GM23338 (cell line): ENCODE results near the gene TPCN2. TPM values are rescaled to one million over a fixed set of nuclear protein-coding genes. Genes with fewer than 3 reads are reported as not detected.

ENCODE experiments used
- ATAC-seq: fragments of 200-7000 bp; cut with Tn5 transposase; 3 replicates; pipeline ENCODE4 v1.9.1; 2020
- DNase-seq: peaks from one replicate; pipeline ENCODE4 v3.0.0-alpha.2; 2015; ENCODE audit warnings: low spot score
- H2AFZ ChIP-seq: fragments of 200-600 bp; sonication (generic); 2 replicates; pipeline ENCODE4 v1.8.0; 2016; ENCODE audit warnings: antibody characterized with exemption, mild to moderate bottlenecking, moderate library complexity
- H3F3A ChIP-seq: fragments of 200-600 bp; sonication (generic); replicated peaks from 2 replicates; pipeline ENCODE4 v1.8.0; 2017; ENCODE audit warnings: antibody characterized with exemption, mixed run types, low read depth
- H3K27ac ChIP-seq: fragments of 200-600 bp; sonication (generic); 2 replicates; pipeline ENCODE4 v1.6.1; 2016; ENCODE audit warnings: low read depth
- H3K27me3 ChIP-seq: fragments of 200-600 bp; sonication (generic); 2 replicates; pipeline ENCODE4 v1.8.0; 2016; ENCODE audit warnings: mild to moderate bottlenecking, mixed run types, moderate library complexity; ENCODE audit not compliant: insufficient read depth
- H3K36me3 ChIP-seq: fragments of 200-600 bp; sonication (generic); 2 replicates; pipeline ENCODE4 v1.8.0; 2016; ENCODE audit warnings: mild to moderate bottlenecking; ENCODE audit not compliant: insufficient read depth
- H3K4me1 ChIP-seq: fragments of 200-600 bp; sonication (generic); 2 replicates; pipeline ENCODE4 v1.8.0; 2016; ENCODE audit warnings: mild to moderate bottlenecking, moderate library complexity; ENCODE audit not compliant: insufficient read depth
- H3K4me2 ChIP-seq: fragments of 200-600 bp; sonication (generic); 2 replicates; pipeline ENCODE4 v1.7.1; 2017; ENCODE audit warnings: mixed run types
- H3K4me3 ChIP-seq: fragments of 200-600 bp; sonication (generic); 2 replicates; pipeline ENCODE4 v1.6.1; 2016; ENCODE audit warnings: mixed run types
- H3K79me2 ChIP-seq: fragments of 200-600 bp; sonication (generic); replicated peaks from 2 replicates; pipeline ENCODE4 v1.8.0; 2017; ENCODE audit warnings: mild to moderate bottlenecking; ENCODE audit not compliant: insufficient read depth
- H3K9me2 ChIP-seq: fragments of 200-600 bp; sonication (generic); 2 replicates; pipeline ENCODE4 v1.8.0; 2017; ENCODE audit not compliant: insufficient read depth
- H4K20me1 ChIP-seq: fragments of 200-600 bp; sonication (generic); replicated peaks from 2 replicates; pipeline ENCODE4 v1.8.0; 2017; ENCODE audit warnings: mild to moderate bottlenecking; ENCODE audit not compliant: insufficient read depth
- H3K27ac Mint-ChIP-seq: 2 replicates; pipeline ENCODE4 v1.8.0; 2020; ENCODE audit warnings: inconsistent platforms, mild to moderate bottlenecking, moderate library complexity, mixed read lengths
- H3K27me3 Mint-ChIP-seq: 3 replicates; pipeline ENCODE4 v1.8.0; 2022; ENCODE audit warnings: low read depth, mild to moderate bottlenecking, moderate library complexity, mixed read lengths, inconsistent platforms; ENCODE audit not compliant: insufficient read depth, poor library complexity
- H3K36me3 Mint-ChIP-seq: 3 replicates; pipeline ENCODE4 v1.8.0; 2021; ENCODE audit warnings: low read depth, mild to moderate bottlenecking, inconsistent platforms, moderate library complexity, mixed read lengths
- H3K4me1 Mint-ChIP-seq: 3 replicates; pipeline ENCODE4 v1.8.0; 2020; ENCODE audit warnings: mild to moderate bottlenecking, inconsistent platforms, mixed read lengths
- H3K4me3 Mint-ChIP-seq: 3 replicates; pipeline ENCODE4 v1.8.0; 2021; ENCODE audit warnings: moderate library complexity, mild to moderate bottlenecking, inconsistent platforms, mixed read lengths
- H3K9me3 Mint-ChIP-seq: 3 replicates; pipeline ENCODE4 v1.8.0; 2020; ENCODE audit warnings: moderate library complexity, mild to moderate bottlenecking, inconsistent platforms, mixed read lengths
- CREB1 ChIP-seq: fragments of 250-450 bp; sonication (Bioruptor Pico); IDR thresholded peaks from 2 replicates; pipeline ENCODE4 v1.5.0; 2020; ENCODE audit warnings: low read depth, mild to moderate bottlenecking, moderate library complexity
- CTCF ChIP-seq, 2 experiments: fragments of 200-600 bp in 1 of 2; sonication (generic) in 1 of 2; conservative IDR thresholded peaks; 2 replicates each; pipeline versions ENCODE4 v1.5.1 to v1.6.1; 2016 to 2017; ENCODE audit warnings: antibody characterized with exemption in 2 of 2, low read depth in 2 of 2, mild to moderate bottlenecking in 2 of 2, moderate library complexity in 1 of 2
- EZH2phosphoT487 ChIP-seq: fragments of 200-600 bp; sonication (generic); IDR thresholded peaks from one replicate; pipeline ENCODE4 v1.8.1; 2018; ENCODE audit warnings: antibody characterized with exemption; ENCODE audit not compliant: unreplicated experiment
- NANOG ChIP-seq: IDR thresholded peaks from 2 replicates; pipeline ENCODE4 v1.6.1; 2016; ENCODE audit warnings: antibody characterized with exemption, borderline replicate concordance
- STAT1 ChIP-seq: IDR thresholded peaks from one replicate; pipeline ENCODE4 v1.6.1; 2016; ENCODE audit warnings: antibody characterized with exemption; ENCODE audit not compliant: unreplicated experiment
- ZNF331 ChIP-seq: fragments of 250-450 bp; sonication (Bioruptor Pico); IDR thresholded peaks from 2 replicates; pipeline ENCODE4 v1.5.0; 2020; ENCODE audit warnings: low read depth, mild to moderate bottlenecking, moderate library complexity
- ZNF462 ChIP-seq: fragments of 250-450 bp; sonication (Bioruptor Pico); IDR thresholded peaks from 2 replicates; pipeline ENCODE4 v1.5.0; 2020; ENCODE audit warnings: mild to moderate bottlenecking, moderate library complexity
- polyA plus RNA-seq: library from polyadenylated mRNA; unstranded; fragments of >200 nt; fragmentation: Nextera tagmentation; extraction: Ambion mirVana; gene quantifications from 2 replicates; pipeline ENCODE4 v1.2.1, GENCODE V29; 2016
- total RNA-seq: library from RNA; depleted of rRNA; stranded (reverse); fragments of >200 nt; shearing (Covaris generic); gene quantifications from 2 replicates; pipeline ENCODE4 v1.2.3, GENCODE V29; 2014

The TPCN2 gene
- total and polyA plus RNA-seq, 2 experiments from 2014 or later, result 5.8 to 14.7 TPM

- no peak for ATAC-seq
- Histone ChIP-seq H3K4me1 (no peaks in the 10 kb centered on the region), H3K4me3 (no peak overlapping the region), H3F3A (no peaks in the 10 kb centered on the region), H3K9me2 (no peaks in the 10 kb centered on the region; the same call in 1 of the 2 replicates), H3K27me3 (no peaks in the 10 kb centered on the region), H3K27ac (no peak overlapping the region), H3K36me3 (no peaks in the 10 kb centered on the region), H4K20me1 (no peaks in the 10 kb centered on the region), H3K79me2 (no peaks in the 10 kb centered on the region), H2AFZ (no peak overlapping the region), H3K4me2 (no peak overlapping the region)
- Mint-ChIP-seq H3K36me3 (no peaks in the 10 kb centered on the region), H3K4me1 (peaks cover 4% of the 10 kb centered on the region; the same call in 2 of the 3 replicates), H3K4me3 (no peak overlapping the region), H3K27ac (no peak overlapping the region), H3K27me3 (peaks cover 2% of the 10 kb centered on the region), H3K9me3 (peaks cover 3% of the 10 kb centered on the region; the same call in 2 of the 3 replicates)
- no peak for DNase-seq
- TF ChIP-seq ZNF331, result no peak
- no peak for TF ChIP-seq CTCF (conservative IDR thresholded peaks at IDR 0.05; ENCODE audit: low read depth in 2 of 2)
- no peak for TF ChIP-seq CREB1 (CRISPR knock-in tag)
- TF ChIP-seq NANOG, result no peak
- TF ChIP-seq EZH2phosphoT487, result no peak
- TF ChIP-seq ZNF462, result no peak
- no peak for TF ChIP-seq STAT1
These were observed 132.0 kb downstream of the TPCN2 start for GRCh38 chr11:69180726-69181125.
